GM18951 (cell line): ENCODE results near the gene PRR23A.

Source experiments
- POLR2A ChIP-seq: IDR thresholded peaks from 4 replicates; pipeline ENCODE4 v1.6.1; 2011; ENCODE audit warnings: mild to moderate bottlenecking; ENCODE audit not compliant: insufficient read length, insufficient read depth; ENCODE audit errors: extremely low read depth
- in situ Hi-C: fragments of 300-500 bp; cut with MboI; formaldehyde crosslinking; loops from one replicate; pipeline ENCODE4 v1.12.0; 2022; ENCODE audit warnings: low sequenced_read_pairs, mixed read lengths, inconsistent platforms; ENCODE audit not compliant: unreplicated experiment

Gene PRR23A

DNA sequence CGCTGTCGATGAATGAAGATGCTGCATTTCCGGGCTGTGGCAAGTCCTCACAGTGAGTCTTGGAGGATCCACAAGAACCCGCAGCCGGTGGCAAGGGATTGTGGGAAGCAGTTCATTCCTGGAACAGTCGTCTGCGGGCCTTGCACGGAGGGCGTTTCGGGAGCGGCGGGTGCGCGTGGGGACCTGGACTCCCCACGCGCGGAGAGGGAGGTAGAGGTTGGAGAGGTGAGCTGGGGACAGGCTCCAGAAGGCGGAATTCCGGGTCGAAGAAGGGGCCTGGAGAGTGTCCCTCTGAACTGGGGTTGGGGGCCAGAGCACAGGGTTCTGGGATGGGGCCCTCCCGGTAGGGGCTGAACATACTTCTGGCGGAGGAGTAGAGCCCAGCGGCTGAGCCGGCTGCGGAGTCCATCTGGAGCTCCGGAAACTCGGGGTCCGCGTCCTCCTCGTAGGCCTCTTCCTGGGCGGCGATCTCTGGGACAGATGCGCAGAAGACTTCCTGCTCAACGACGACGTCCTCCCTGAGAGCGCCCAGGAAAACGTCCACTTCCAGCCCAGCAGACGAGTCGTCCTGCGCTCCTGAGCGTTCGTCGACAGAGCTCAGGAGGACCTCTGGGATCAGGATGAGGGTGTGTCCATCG is 593 bp downstream of the PRR23A start:
- in situ Hi-C loops, result no loop called here
- TF ChIP-seq POLR2A, result no peak

DNA sequence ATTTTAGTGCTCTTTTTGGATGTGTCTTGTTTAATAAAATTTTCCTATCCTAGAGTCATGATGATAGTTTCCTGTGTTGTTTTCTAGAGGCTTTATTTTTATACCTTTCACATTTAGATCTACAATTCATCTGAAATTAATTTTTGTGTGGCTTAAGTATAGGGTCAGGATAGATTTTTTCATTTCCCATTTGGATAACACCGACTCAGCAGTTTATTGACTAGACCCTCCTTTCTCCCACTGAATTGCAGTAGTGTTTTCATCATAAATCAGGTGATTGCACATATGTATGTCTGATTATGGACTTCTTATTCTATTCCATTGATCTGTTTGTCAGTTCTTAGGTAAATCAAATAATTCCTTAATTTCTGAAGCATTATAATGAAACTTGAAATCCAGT is 10.4 kb downstream of the PRR23A start:
- no peak for TF ChIP-seq POLR2A
- in situ Hi-C loops, result no loop called here

DNA sequence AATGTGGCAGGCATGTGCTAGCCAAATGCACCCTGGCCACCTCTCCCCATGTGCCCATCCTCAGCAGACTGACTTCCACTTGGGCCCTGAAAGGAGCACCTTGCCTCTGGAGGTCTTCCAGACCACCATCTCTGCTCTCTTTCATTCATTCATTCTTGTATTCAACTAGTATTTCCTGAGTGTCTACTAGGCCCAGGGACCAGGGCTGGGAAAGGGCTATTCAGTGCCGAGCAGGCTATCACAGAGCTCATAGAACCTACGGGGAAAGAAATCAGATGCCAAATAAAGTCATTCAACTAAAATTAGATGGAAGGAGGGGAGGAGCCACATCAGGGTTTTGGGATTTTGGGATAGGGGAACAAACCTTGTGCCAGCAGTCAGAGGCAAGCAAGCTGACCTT is 18.9 kb downstream of the PRR23A start:
- TF ChIP-seq POLR2A, result no peak
- in situ Hi-C loops, result no loop called here

DNA sequence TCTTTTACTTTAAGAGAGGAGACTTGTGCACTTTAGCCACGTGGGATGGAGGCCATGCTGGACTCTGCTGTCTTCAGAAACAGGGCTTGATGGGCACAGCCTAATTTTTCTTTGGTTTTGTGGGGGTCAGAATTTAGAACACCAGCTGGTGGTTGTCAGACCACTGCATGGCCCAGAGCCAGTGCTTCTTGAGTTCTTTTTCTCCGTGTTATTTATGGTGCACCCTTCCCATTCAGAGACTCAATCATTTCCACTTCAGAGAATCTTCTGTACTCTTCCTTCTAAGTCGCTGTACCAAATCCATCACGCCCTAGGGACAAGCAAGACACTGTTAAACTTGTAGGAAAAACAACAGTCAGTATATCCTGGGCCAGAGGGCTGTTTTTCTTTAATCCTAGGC is 20.1 kb downstream of the PRR23A start:
- in situ Hi-C loops, result no loop called here
- TF ChIP-seq POLR2A, result no peak

DNA sequence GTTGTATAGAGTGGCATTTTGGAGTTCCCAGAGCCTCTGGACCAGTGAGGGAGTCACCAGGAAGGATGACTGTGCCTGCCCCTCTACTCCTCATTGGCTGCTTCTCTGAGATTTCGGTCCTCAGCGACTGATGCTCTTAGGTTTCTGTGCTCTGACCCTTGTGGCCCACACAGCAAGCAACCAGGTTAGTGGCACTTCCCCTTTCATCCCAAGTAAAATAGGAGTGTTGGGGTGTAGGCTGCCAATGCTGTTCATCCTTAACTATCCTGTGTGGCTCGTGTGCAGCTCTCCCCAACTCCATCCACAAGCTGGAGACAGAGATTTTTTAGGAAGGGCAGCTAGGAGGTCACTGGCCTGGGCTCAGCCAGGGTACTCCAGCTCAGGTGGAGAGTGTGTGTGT is 21.3 kb downstream of the PRR23A start:
- TF ChIP-seq POLR2A, result no peak
- in situ Hi-C loops, result no loop called here

DNA sequence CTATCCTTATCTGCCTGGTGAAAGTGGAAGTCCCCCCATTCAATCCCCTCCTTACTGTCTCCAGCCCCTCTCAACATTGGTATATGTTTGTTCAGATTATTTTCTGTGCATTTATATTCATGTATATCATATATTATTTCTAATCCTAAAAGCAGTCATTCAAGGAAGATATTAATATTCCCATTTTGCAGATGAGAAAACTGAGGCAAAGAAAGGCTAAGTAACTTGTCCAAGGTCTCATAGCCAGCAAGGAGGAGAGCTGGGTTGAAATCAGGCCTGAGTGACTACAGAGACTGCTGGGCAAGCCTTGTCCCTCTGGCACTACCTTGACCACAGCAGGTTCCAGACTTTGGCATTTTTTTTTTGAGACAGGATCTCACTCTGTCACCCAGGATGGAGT is 30.0 kb downstream of the PRR23A start:
- in situ Hi-C loops, result no loop called here
- TF ChIP-seq POLR2A, result no peak

DNA sequence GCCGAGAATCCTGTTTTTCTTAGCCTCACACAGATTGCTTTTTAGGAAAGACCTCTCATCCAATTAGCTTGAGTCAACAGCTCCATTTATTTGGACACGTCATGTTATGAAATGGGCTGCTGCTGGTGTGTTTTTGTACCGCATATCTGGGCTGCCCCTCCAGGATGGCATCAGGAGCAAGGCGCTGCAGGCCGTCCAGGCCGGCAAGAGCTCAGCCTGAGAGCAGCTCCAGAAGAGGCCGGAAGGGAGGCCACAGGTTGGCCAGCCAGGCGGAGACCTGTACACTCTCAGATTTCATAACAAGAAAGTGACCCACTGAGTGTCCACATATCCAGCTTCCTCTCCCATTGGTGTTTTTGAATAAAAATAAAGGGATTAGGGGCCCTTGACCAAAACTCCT is 30.7 kb downstream of the PRR23A start:
- no peak for TF ChIP-seq POLR2A
- in situ Hi-C loops, result no loop called here

DNA sequence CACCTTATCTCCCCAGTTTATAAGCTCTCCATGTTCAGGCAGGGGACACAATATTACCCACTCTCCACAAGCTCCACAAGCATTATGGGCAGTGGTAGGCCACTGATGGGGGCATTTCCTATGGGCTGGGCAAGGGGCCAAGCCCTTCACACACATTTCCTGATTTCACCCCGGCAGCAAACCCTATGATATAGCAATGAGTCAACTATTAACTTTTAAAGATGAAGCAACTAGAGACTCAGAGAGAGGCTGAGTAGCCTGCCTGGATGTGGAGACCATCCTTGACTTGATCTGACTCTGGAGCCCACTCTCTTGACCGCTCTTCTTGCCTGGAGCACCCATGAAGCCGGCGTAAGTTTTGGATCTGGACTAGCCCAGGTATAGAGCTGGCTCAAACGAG is 31.6 kb downstream of the PRR23A start:
- in situ Hi-C loops, result no loop called here
- no peak for TF ChIP-seq POLR2A

DNA sequence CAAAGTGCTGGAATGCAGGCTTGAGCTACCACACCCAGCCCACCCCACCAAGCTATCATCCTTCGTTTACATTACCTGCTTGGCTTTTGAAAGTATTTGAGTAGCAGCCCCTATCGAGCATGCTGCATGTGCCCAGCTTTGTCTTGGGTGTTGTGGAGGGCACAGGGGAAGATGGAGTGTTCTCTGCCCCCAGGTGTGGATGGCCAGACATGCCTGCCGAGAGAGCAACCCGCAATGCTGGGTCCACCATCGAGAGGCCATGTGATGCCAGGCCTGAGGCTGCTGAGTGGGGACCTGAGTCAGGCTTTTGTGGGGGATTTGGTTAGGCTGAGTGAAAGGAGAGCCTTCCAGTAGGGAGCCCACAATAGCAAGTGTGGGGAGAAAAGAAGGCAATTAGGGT is 33.1 kb downstream of the PRR23A start:
- in situ Hi-C loops, result no loop called here
- TF ChIP-seq POLR2A, result no peak

DNA sequence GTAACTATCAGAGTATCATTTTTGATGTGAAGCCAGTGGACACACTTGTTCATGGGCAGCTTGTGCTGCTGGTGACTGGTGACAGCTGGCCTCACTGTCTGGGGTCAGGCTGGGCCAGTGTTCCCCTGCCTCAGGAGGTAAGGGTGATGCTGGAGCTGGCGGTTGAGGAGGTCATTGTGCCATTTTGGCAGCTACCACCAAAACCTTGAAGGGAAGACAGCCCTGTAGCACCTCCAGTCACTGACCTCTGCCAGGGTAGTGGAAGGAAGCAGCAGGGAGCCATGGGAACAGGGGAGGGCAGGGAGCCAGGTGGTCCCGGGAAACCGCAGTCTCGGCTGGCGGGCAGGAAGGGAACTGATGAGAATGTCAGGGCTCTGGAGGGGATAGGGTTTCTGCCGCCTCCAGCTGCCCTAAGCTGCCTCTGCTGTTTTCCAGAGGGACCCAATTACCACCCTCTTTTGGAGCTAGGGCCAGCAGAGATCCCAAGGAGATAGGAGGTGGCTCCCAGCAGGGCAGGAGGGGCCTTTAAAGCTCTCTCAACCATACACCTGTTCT is 34.2 kb downstream of the PRR23A start:
- no peak for TF ChIP-seq POLR2A
- in situ Hi-C loops, result no loop called here

DNA sequence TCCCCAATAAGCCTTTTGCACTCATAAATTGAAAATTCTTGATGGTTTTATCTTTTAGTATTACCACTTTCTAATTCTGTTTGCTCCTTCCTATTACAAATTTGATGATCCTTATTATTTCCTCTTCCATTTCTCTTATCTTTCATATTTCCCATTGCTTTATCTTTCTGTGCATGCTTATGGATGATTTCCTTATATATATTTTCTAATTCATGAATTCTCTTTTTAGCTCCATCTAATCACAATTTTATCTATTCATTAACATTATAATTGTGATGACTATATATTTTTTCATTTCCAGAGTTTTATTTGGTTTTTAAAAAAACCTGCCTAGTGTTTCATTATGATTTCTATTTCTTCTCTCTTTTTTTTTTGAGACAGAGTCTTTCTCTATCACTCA is 41.1 kb downstream of the PRR23A start:
- no peak for TF ChIP-seq POLR2A
- in situ Hi-C loops, result no loop called here

DNA sequence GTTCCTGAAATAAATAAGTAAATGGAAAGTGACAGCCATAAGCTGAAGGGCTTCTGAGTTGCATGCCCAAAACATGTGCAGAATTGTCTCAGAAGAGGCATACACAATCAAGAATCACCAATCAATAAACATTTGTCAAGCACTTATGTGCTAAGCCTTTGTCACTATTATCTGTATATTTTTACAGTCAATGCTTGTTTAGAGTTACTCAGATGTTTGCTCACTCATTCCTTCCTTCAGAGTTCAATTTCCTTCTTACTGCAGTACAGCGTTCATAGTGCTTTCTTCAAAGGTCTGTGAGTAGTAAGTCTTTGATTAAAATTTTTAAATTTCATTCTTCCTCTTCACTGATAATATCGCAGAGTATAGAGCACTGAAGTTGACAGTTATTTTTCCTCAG is 41.8 kb downstream of the PRR23A start:
- in situ Hi-C loops, result no loop called here
- TF ChIP-seq POLR2A, result no peak

DNA sequence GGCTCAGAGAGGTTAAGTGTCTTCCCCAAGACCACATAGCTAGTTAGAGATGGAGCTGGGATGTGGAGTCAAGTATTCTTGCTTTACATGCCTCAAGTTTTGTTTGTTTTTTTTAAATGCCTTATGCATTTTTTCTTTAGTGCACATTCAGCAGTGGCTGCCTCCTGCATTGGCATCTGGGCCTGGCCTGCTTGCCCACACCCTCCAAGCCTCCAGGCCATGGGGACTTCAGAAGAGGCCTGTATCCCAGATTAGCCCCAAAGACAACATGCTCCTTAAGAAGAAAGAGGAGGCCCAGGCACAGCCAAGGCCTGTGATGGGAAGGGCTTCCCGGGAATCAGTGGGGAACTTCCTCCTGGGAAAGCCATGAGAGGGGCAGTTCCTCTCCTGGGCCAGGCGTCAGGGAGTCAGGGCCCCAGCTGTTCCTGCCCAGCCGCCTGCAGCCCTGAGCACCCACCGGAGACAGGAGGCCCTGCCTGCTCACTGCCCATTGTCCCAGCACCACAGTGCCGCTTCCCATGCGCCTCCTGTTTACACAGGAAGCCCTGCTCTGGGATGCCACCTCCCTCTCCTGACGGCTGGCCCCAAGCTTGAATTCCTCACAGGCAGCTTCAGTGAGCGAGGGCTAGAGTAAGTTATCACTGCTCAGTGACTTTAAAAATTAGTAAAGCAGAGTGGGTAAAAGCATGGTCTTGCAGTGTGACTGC is 43.1 kb downstream of the PRR23A start:
- no peak for TF ChIP-seq POLR2A
- in situ Hi-C loops, result no loop called here

DNA sequence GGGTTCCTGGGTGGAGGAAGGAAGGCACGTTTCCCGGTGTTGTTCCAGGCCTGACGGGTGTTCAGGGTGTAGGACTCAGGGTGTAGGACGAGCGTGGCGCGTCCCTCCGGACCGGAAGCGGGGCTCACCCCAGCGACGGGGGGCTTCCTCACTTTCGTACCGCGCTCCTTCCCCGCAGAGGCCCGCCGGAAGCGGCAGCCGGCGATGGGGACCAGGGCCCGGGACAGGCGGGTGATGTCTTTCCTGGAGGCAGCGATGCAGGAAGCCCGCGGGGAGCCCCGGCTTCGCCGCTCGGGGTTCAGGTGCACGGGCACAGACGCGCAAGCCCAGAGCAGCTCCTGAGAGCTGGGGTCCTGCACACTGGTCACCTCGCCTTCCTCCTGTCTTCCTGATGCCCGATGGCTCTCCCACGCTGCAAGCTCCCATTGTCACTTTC is 45.6 kb downstream of the PRR23A start:
- in situ Hi-C loops, result no loop called here
- no peak for TF ChIP-seq POLR2A
